ENCODE measurements around the gene SRMS. TPM values are rescaled to one million over a fixed set of nuclear protein-coding genes. Genes with fewer than 3 reads are reported as not detected.
A peak's percentile ranks its signal among the peaks of the same experiment; 100 is the strongest.

The SRMS gene
- total and polyA plus RNA-seq, 2 of the 13 experiments (the other 11 are each of a cell fraction or from before 2014, with no cell fraction given): not detected

GRCh38 chr20:63554361-63555278 is 7.1 kb upstream of the SRMS start (continued):
- TF ChIP-seq SKI (IDR thresholded peaks at IDR 0.05; ENCODE audit: partially characterized antibody): no peak
- no peak for TF ChIP-seq THAP7 (CRISPR knock-in tag; IDR thresholded peaks at IDR 0.05)
- no peak for TF ChIP-seq CEBPB (IDR thresholded peaks at IDR 0.05; ENCODE audit: borderline replicate concordance, low read depth, low read length)
- no peak for TF ChIP-seq ZNF549 (CRISPR knock-in tag; IDR thresholded peaks at IDR 0.05)
- TF ChIP-seq ZNF737 (CRISPR knock-in tag; IDR thresholded peaks at IDR 0.05; ENCODE audit: borderline replicate concordance): no peak
- peak; percentile 48; the same call in 1 of the 2 replicates for TF ChIP-seq DNMT1 (CRISPR knock-in tag; IDR thresholded peaks at IDR 0.05)
- no peak for TF ChIP-seq ZBTB7B (CRISPR knock-in tag; IDR thresholded peaks at IDR 0.05)
- TF ChIP-seq RFX3 (CRISPR knock-in tag; IDR thresholded peaks at IDR 0.05): no peak
- no peak for TF ChIP-seq ATRX (CRISPR knock-in tag; IDR thresholded peaks at IDR 0.05; ENCODE audit: borderline replicate concordance)
- no peak for TF ChIP-seq ZNF577 (CRISPR knock-in tag; IDR thresholded peaks at IDR 0.05; ENCODE audit: borderline replicate concordance, low read depth)
- TF ChIP-seq FOXM1 (CRISPR knock-in tag; IDR thresholded peaks at IDR 0.05): no peak
- no peak for TF ChIP-seq NAIF1 (CRISPR knock-in tag; IDR thresholded peaks at IDR 0.05; ENCODE audit: borderline replicate concordance)
- TF ChIP-seq PCBP1 (IDR thresholded peaks at IDR 0.05; ENCODE audit: borderline replicate concordance, low read depth, low read length): no peak
- TF ChIP-seq, protein P1, sequence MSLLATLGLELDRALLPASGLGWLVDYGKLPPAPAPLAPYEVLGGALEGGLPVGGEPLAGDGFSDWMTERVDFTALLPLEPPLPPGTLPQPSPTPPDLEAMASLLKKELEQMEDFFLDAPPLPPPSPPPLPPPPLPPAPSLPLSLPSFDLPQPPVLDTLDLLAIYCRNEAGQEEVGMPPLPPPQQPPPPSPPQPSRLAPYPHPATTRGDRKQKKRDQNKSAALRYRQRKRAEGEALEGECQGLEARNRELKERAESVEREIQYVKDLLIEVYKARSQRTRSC (CRISPR knock-in tag; IDR thresholded peaks at IDR 0.05; ENCODE audit: low read depth): no peak
- TF ChIP-seq ZSCAN29 (CRISPR knock-in tag; conservative IDR thresholded peaks at IDR 0.05): no peak
- TF ChIP-seq U2AF2 (IDR thresholded peaks at IDR 0.05; ENCODE audit: low read depth, low read length): no peak
- TF ChIP-seq ARID5B (CRISPR knock-in tag; IDR thresholded peaks at IDR 0.05): no peak
- TF ChIP-seq MIER2 (CRISPR knock-in tag; IDR thresholded peaks at IDR 0.05): no peak
- 0 out of 2 replicates have a peak, but pooled peaks have one; percentile 39 for TF ChIP-seq ATF7-NPFF (CRISPR knock-in tag; IDR thresholded peaks at IDR 0.05; ENCODE audit: low read depth)
